Measurements from ENCODE around the gene DOCK4.

Gene DOCK4

DNA sequence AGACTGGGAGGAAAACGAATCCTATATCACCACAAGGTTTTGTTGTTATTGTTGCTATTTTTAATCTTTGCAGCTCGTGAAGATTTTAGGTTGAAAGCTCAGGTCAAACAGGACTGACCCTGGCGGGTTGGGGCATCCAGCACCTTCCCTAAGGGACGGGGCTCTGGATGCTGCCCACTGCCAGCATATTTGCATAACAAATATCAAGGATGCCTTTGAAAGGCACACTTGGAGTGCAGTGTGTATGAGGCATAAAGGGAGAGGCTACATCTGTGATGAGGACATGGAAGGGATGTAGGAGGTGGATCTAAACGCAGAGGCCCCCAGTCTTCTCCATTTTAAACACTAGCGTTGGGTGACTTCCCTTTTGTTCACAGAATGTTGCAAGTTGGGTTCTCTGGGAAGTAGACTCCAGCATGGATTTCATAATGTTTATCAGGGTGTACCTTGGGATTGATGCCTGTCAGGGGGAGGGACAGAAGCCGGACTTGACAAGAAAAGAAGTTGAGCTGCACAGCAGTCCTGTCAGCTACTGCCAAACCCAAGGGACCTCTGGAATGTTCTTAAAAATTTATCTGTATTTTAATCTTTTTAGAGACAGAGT is 462.9 kb downstream of the DOCK4 start:
- FAIRE-seq, result no peak

DNA sequence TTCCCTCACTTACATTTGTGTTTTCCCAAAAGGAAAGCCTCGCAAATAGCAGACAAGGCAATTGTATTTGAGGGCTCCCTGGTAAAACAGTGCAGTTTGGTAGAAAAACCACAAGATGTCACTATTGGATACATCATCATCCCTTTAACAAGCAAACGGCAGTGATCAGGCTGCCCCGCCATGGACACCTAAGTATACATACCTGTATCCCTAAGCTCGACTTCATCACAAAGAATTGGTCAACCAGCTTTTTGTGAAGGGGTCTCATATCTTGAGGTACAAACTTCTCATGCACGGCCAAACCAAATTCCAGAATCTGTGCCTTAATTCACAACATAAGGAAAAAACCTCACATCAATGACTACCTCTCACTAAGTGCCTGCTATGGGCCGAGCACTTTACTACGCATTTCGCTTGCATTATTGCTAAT is 464.4 kb downstream of the DOCK4 start:
- FAIRE-seq, result no peak

DNA sequence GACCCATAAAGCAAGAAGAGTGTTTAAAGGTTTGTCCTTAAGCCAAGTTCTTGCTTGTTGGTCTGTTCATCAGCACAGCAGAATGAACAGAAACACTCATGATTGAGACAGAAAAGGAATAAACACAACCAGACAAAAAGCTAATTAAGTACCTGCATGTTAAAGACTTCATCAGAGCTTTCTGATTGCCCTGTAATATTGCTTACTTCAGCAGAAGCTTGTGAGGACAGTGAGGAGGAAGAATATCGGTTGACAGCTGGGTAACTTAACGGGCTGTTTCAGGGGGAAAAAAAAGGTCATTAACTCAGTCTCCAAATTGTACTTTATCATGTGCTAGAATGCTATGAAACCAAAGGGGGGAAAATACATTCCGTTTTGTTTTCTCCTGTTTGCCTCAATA is 465.3 kb downstream of the DOCK4 start:
- FAIRE-seq, result no peak

DNA sequence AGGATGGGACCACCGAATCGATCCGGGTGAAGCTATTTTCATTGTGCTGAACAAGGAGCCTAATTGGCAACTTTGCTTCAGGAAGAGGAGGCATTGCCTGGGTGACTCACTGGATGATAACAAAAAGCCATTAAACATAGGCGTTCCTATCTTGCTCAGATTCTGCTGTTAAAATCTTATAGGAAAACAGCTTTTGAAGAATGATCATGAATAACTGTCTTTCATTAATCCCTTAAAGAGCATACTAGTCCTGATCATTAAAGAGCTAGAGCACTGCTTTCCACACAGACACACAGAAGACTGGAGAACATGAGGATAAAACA is 469.7 kb downstream of the DOCK4 start:
- no peak for FAIRE-seq

DNA sequence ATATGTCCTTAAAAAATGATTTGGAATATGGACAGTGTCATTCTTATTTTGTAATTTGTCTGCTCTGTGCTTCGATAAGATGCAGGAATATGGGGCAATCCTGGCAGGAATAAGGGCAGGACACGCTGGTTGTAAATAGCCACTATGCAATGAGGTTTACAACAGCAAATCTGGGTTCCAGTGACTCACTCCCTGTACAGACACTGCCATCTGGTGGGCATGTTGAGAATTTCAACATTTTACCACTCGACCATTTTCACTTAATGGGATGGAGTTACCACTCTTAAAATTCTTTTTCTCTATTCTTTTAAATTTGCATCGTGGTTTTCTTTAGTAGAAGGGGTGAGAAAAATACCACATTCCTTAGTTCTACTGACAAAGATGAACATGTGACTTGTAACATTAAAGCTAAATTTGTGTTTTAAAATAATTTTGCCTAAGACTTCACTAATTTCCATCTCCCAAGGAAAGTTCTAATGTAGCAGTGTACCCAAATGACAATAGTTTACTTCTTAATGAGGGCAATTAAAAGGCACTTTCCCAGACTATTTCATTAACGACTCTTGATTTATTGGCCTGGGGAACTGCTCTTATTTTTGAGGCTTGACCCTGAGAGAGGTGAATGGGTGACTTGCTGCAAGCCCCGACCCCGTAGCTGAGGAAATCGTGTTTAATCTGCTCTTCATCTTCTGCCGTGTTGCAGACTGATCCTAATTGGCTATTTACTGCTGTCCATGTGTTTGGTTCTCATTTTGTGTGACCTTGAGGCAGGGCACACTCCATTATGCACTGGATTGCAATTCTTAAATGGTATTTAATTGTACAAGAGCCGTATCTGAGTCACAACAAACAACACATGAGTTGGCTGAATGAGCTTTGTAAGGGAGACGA is 470.3 kb downstream of the DOCK4 start:
- FAIRE-seq, result peak; percentile 83

DNA sequence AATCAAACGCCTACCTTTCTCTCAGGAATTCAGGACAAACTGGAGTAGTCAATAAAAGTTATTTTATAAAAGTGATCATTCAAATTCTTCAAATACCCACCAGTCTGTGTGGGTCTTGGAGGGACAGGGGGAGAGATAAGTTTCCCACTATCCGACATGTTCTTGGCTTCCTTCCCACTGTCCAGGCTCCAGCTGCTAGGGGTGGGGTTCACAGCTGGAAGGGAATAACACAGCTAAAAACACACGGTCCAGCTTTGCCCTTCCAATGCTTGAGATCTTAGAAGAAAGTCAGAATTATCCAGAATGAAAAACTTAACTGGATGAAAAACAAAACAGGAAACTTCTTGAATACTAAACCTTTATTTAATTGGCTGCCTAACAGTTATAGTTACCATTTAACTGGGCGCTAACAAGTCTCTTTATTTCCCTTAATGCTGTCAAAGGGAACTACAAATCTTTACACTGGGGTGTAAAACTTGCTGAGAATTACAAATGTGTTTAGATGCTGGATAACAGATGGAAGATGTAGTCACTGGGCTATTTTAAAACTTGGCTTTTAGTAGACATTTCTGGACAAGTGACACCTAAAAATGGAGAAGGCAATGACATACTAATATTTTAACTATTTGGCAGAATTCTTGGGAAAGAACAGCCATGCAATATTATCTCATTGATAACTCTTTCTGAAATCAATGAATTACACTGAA is 471.1 kb downstream of the DOCK4 start:
- no peak for FAIRE-seq

DNA sequence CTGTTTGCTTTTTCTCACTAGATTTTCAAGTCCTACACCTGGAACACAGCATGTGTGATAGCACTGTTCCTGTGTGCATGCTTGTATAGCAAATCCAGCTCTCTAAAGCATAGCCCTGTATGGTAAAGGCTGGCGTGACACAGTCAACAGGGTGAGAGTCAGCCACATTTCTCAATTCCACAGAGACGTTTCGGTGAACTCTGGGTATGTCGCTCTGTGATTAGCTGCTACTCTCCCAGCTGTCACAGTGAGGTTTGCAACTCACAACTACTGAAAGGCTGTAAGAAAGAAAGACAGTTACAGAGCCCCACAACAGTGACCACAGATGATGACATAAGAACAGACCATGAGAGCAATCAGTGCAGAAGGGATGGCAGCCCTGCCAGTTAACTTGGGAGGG is 473.3 kb downstream of the DOCK4 start:
- no peak for FAIRE-seq

DNA sequence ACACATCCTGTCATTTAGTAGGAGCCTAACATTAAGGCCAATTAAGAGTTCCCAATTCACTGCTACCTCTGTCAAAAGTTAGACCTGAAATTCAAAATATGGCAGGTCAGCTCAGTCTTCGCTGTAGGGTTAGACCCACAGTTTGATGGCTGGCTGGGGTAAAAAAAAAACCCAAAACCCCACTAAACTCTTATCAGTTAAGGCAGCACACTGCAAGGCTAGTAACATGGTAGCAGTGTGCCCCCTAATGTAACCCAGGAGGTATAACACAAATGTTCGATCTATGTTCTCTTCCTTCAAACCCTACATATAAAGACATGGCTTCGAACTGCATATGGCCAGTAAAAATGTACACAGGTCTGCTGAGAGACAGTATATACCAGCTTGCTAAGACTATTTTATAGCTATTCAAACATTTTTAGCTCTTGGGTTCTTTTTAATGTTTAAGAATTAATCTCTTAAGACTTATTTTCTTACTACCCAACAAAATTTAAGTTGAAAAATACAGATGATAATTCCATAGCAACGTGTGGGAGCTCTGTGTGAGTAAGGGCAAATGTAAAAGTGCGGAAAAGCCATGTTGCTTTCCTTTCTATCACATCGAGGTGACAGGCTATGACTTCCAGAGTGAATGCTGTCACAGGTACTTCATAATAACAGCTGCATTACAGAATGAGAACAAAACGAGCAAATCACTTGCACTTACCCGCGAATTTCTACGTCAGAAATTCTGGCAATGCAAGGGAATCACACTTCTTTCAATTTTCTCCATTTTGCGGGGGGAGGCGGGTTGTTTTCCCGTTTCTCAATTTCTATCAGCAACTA is 475.5 kb downstream of the DOCK4 start:
- no peak for FAIRE-seq

DNA sequence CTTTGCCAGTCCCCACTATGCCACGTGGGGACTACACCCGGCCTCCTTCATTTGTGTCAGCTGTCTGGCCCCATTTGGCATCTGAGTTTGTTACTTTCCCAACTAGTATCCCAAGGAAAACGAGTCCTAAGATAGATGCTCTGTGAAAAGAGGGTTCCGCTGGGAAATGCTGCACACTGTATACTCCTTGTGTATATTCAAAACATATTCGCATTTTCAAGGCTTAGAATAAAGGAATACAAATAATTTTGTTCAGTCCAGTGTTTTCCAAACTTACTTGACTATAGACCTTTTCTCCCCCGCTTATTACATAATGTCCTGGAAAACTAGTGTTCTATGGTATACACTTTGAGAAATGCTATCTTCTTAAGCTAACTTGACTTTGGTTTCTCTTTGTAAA is 476.1 kb downstream of the DOCK4 start:
- no peak for FAIRE-seq

DNA sequence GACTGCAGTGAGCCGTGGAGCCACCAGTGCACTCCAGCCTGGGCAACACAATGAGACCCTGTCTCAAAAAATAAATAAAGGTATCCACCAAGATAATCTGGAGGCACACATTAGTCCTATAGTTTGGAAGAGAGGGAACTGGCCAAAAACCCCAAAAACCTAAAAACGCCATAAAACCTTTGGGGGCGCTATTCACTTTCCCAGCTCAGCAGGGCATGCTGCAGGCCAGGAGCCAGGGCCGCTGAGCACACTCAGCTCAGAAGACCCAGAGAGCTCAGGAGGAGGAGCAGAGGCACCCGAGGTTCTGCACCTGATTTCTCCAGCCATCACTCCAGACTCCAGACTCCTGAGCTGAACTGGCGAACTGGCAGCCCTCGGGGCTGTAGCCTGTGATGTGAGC is 476.7 kb downstream of the DOCK4 start:
- FAIRE-seq, result no peak

DNA sequence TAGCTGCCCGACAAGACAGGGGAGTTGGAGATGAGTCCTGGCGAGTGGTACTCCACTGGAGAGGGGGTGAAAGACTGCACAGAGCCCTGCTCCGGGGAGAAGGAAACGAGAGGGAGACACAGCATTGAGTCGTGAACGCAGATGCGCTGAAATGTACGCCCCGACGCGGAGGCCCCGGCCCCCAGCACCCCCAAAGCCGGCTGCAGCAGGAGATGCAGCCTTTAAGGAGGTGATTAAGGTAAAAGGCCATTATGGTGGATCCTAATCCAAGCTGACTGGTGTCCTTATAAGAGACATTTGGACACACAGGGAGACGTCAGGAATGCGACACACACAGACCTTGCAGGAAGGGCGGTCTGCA is 477.6 kb downstream of the DOCK4 start:
- FAIRE-seq, result no peak

DNA sequence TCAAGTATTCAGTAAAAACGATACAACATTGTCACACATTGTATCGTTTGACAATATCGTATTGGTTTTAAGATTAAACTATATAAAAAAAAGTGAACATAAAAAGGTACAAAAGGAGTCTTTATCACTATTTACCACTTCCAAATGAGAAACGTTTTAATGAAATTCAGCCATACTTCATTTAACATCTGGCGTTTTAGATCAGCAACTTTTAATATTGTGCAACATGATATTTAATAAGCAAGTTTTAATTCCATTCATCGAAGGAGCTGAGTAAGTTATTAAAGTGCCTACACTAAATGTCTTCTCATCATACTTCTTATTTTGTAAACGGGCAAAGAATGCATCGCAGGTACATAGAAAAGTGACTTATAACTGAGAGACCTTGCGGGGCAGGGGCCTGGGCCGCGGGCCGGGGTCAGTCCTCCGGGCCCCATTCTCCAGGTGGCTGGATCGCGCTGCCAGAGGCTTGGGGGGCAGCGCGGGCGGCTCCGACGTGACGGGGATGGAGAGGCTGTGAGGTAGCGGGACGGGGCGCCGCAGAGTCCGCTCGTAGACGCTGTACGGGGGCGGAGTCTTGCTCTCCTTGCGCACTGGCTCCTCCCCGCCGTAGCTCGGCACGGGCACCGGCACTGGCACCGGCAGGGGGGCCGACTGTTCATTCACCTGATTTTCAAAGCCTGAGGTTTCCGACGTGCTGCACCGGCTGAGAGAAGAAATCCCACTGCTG is 478.1 kb downstream of the DOCK4 start:
- FAIRE-seq, result no peak

DNA sequence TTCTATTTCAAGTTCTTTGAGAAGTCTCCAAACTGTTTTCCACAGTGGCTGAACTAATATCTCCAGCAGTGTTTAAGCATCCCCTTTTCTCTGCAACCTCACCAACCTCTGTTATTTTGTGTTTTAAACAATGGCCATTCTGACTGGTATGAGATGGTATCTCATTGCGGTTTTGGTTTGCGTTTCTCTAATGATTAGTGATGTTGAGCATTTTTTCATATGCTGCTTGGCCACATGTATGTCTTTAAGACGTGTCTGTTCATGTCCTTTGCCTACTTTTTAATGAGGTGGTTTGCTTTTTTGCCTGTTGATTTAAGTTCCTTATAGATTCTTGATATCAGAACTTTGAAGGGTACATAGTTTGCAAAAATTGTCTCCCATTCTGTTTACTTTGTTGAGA is 487.3 kb downstream of the DOCK4 start:
- no peak for FAIRE-seq

DNA sequence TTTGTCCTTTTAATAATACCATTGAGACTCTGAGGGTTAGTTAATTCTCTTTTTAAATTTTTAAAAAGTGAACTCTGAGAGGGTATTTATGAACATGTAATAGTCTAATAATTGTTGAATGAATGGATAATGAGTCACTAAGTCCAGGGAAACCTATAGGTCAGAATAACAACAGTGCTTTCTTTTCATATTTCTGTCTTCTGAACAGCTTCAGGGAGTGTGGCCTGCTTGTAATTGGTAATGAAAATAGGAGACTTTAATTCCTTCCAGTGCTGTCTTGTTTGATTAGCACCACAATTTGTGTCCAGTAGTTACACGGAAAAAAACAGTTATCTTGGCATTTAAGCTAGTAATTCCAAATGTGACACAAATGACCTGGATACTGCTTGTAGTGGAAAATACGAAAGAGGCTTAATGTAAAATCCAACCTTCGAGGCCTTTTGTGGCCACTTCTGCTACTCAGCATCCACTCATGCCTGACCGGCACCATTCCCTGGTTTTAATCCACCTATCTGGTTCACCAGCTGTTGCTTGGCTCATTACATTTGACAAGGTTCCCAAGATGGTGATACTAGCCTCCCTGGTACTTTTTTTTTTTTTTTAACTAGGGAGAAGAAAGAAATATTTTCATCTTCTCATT is 494.7 kb downstream of the DOCK4 start:
- FAIRE-seq, result no peak

DNA sequence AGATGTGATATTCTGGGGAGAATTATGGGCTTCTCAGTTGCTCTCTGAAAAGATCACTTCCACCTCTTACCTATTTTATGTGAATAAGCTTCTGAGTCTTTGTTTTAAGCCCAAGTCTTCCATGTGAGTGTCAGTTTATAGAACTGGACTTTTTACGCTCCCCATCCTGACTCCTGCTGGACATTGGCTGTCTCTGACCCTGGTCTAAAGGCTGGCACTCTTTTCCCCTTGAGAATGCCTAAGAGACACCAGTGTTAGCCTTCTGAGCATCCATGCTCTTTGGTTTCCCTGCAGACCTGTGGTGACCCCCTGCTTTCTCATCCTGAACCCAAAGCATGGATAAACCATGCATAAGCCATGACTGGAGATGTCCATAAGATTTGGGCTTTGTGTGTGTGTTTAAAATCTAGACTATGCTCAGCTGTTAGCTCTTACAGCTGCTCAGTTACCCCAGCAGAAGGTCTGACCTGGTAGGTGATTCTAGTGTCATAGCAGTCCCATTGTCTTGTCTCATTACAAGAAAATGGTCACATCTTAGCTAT is 495.3 kb downstream of the DOCK4 start:
- no peak for FAIRE-seq

DNA sequence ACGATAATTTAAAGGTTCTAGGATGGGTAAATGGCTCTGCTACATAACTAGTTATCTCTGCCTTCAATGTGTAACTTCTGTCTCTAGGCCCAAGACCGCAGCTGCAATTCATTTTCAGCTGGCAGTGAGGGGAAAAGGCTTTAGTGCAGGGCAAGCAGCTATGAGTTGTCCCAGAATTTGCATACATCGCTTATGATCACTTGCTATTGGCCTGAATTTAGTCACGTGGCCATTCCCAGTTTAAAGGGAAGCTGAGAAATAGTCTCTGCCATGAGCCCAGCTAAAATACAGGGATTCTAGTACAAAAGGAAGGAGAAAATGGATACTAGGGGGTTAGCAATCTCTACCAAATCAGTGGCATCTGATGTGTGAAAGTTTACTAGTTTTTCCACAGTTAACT is 498.1 kb downstream of the DOCK4 start:
- FAIRE-seq, result no peak

DNA sequence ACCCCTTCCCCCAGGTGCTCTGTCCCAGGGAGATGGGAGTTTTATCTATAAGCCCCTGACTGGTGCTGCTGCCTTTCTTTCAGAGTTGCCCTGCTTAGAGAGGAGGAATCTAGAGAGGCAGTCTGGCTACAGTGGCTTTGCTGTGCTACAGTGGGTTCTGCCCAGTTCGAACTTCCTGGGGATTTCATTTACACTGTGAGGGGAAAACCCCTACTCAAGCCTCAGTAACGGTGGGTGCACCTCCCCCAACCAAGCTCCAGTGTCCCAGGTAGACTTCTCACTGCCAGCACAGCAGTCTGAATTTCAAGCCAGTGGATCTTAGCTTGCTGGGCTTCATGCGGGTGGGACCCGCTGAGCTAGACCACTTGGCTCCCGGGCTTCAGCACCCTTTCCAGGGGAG is 500.4 kb downstream of the DOCK4 start:
- no peak for FAIRE-seq

DNA sequence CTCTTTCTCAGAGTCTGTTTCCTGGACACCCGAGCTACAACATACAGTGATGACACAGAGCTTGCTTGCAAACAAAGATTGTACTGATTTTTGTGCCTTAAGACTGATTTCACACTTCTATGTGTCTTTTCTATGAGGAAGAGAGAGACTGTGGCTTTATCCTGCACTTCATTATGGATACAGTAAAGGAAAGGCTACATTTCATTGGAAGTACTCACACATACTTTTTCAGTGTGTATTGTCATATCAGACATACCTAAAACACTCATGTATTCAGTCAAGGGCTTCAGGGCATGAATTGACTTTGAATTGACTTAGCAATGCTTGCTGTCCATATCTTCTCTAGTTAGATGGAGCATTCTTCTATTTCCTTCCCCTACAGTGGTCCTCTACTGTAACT is 508.4 kb downstream of the DOCK4 start:
- FAIRE-seq, result no peak

DNA sequence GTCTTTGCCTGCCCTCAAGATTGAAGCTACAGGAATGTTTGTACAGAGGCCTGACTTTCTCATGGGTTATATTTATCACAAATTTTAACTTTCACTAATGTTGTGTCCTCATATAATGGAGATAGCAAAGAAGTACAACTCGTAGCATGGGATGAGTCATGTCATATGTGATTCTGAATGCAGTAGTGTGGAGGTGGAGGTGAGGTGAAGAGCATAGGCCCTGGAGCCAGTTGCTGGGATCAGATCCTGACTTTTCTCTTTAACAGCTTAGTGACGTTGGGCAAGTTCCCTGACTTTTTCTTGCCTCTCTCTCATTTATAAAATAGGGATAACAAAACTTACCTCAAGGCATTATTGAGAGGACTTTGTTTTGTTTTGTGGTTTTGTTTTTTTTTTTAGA is 511.8 kb downstream of the DOCK4 start:
- FAIRE-seq, result no peak

DNA sequence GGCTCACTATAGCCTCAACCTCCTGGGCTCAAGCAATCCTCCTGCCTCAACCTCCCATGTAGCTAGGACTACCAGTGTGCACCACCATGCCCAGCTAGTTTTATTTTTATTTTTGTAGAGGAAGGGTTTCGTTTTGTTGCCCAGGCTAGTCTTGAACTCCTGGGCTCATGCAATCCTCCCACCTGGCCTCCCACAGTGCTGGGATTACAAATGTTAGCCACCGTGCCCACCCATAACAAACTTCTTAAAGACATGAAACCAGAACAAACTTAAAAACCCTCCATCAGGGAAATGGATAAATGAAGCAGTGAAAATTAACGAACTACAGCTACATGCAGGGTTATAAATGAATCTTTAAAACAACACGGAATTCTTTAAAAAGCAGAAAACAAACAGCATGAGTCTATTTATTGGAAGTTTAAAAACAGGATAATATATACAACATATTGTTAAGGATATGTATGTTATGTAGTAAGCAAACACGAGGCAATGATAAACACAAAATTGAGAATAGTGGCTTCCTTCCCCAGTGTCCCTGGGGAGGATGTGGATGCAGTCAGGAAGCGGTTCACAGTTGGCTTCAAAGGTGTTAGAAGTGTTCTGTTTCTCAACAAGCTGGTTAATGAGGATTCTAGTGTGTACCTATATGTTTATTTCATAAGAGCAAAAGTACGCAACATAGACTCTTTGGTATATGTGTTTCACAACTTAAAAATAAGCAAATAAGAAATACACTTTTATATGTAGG is 515.7 kb downstream of the DOCK4 start:
- no peak for FAIRE-seq

DNA sequence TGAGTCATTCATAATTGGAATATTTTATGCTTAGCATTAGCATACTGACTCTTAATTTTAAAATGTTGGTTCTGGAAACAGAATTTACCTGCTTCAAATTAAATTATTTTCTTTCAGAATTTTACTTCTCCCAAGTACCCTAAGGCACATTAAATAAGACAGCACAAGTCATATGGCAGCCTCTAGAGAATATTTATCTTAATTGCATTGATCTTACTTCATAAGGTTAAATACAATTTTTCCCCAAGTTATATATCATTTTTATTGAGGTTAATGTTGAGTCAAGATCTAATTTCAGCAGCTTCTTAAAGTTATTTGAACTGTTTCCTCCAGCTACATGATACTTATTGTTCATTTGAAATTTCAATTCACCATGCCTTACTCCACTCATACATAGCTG is 520.9 kb downstream of the DOCK4 start:
- FAIRE-seq, result no peak
